SU-DHL-6 (cell line): Measurements from ENCODE around the gene PTP4A1.

ENCODE experiments used
- EZH2phosphoT487 ChIP-seq: fragments of 200-600 bp; sonication (generic), shearing (Covaris generic); conservative IDR thresholded peaks from 2 replicates; pipeline ENCODE4 v1.6.1; 2018; ENCODE audit warnings: mild to moderate bottlenecking, antibody characterized with exemption, low read length, moderate library complexity, mixed read lengths
- TF ChIP-seq, protein P1 (sequence below): fragments of 200-600 bp; sonication (generic); IDR thresholded peaks from one replicate; pipeline ENCODE4 v1.5.1; 2017; ENCODE audit warnings: antibody characterized with exemption, mild to moderate bottlenecking, low read length, moderate library complexity; ENCODE audit not compliant: insufficient read depth, poor library complexity, severe bottlenecking

DNA sequence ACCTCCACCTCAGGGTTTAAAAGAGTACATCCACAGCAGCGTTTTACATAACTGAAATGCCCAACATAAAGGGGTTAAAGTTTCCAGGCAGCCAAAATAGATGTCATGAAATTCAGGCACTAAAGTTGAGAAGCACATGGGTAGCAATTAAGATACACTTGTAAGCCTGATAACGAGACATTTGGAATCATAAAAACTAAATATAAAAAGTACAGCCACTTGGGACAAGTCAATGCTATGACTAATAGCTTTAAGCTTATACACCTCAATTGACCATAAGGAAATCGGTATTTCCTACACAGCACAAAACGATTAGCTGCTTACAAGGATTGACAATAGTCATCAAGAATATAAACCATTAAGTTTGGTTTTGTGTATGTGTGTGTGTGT, 11.8 kb downstream of the PTP4A1 start:
- TF ChIP-seq, protein P1, sequence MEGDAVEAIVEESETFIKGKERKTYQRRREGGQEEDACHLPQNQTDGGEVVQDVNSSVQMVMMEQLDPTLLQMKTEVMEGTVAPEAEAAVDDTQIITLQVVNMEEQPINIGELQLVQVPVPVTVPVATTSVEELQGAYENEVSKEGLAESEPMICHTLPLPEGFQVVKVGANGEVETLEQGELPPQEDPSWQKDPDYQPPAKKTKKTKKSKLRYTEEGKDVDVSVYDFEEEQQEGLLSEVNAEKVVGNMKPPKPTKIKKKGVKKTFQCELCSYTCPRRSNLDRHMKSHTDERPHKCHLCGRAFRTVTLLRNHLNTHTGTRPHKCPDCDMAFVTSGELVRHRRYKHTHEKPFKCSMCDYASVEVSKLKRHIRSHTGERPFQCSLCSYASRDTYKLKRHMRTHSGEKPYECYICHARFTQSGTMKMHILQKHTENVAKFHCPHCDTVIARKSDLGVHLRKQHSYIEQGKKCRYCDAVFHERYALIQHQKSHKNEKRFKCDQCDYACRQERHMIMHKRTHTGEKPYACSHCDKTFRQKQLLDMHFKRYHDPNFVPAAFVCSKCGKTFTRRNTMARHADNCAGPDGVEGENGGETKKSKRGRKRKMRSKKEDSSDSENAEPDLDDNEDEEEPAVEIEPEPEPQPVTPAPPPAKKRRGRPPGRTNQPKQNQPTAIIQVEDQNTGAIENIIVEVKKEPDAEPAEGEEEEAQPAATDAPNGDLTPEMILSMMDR: no peak
- no peak for TF ChIP-seq EZH2phosphoT487
